Measurements from ENCODE around the gene MICOS13.

The MICOS13 gene

DNA sequence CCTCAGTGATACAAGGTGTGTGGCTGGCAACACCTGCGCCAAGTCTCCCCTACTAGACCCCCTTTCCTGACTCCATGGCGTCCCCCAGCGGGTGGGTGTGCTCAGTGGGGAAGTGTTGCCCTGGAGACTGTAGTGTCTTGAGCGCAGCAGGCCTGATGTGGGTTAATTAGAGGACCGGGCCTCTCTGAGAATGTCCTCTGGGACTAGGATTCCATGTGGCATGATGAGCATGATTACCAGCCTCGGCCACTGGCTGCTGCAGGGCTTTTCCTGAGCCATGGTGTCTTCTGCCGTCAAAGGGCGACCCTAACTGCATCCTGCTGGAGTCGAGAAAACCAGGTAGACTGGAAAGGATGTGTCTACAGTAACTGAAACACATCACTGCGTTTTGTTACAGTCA is 28.1 kb downstream of the MICOS13 start (continued):
- TF ChIP-seq ZNF221 (tag by site-specific recombination; IDR thresholded peaks at IDR 0.05; ENCODE audit: borderline replicate concordance) (no peak), ZNF157 (tag by site-specific recombination; IDR thresholded peaks at IDR 0.05) (no peak), CTCF (tag by site-specific recombination; IDR thresholded peaks at IDR 0.05) (no peak), ZNF544 (tag by site-specific recombination; IDR thresholded peaks at IDR 0.05) (no peak), ZBTB44 (tag by site-specific recombination; IDR thresholded peaks at IDR 0.05) (no peak), ZNF48 (tag by site-specific recombination; IDR thresholded peaks at IDR 0.05) (no peak), ZNF211 (tag by site-specific recombination; IDR thresholded peaks at IDR 0.05; ENCODE audit: low read depth) (no peak), SP3 (tag by site-specific recombination; IDR thresholded peaks at IDR 0.05) (no peak)
- TF ChIP-seq, protein P1, sequence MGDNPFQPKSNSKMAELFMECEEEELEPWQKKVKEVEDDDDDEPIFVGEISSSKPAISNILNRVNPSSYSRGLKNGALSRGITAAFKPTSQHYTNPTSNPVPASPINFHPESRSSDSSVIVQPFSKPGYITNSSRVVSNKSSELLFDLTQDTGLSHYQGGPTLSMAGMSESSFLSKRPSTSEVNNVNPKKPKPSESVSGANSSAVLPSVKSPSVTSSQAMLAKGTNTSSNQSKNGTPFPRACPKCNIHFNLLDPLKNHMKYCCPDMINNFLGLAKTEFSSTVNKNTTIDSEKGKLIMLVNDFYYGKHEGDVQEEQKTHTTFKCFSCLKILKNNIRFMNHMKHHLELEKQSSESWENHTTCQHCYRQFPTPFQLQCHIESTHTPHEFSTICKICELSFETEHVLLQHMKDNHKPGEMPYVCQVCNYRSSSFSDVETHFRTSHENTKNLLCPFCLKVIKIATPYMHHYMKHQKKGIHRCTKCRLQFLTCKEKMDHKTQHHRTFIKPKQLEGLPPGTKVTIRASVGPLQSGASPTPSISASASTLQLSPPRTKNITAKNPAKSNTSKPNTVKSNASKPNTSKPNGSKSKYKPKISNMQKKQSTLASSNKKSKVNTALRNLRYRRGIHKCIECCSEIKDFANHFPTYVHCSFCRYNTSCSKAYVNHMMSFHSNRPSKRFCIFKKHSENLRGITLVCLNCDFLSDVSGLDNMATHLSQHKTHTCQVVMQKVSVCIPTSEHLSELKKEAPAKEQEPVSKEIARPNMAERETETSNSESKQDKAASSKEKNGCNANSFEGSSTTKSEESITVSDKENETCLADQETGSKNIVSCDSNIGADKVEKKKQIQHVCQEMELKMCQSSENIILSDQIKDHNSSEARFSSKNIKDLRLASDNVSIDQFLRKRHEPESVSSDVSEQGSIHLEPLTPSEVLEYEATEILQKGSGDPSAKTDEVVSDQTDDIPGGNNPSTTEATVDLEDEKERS (tag by site-specific recombination; IDR thresholded peaks at IDR 0.05), result no peak

DNA sequence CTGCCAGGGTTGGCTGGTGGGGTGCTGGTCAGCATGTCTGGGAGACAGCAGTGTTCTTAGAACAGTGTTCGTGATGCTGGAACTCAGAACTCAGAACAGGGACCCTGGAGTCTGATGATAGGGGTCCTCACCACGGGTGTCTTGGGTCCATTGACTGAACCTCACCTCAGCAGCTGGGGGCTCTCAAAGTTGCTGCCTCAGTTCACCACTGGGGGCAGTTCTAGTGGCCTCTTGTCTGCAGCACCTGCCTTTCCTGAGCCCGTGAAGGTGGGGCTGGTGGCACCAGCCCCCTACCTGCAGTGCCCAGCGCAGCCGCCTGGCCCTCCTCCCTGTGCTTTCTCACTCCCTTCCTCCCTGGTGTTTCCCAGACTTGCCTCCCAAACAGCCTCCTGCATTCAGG is 29.0 kb downstream of the MICOS13 start:
- Histone ChIP-seq H3K27ac (ENCODE audit: extremely low read depth, low read depth, low read length) (no peak overlapping the region), H3K4me3 (ENCODE audit: low read depth, low read length) (no peak overlapping the region), H3K36me3 (ENCODE audit: control insufficient read depth in 2 of 2, insufficient read depth in 1 of 2, low read length in 2 of 2) (peaks cover 62 to 93% of the 10 kb centered on the region in 2 experiments), H3K9me3 (ENCODE audit: control insufficient read depth, insufficient read depth, low read depth, low read length) (no peaks in the 10 kb centered on the region), H3K4me1 (ENCODE audit: control insufficient read depth, insufficient read depth, low read length) (no peaks in the 10 kb centered on the region)
- ChIA-PET POLR2A (no interaction called here), CTCF (interaction anchor here (0.7 kb wide), 1 partner anchor 52 kb away, joined by 3 read pairs; no protein-coding TSS in a partner anchor)
- no peak for TF ChIP-seq ZNF785 (tag by site-specific recombination; IDR thresholded peaks at IDR 0.05)
- TF ChIP-seq ZNF549 (tag by site-specific recombination; IDR thresholded peaks at IDR 0.05), result no peak
- no peak for TF ChIP-seq ZNF324 (tag by site-specific recombination; IDR thresholded peaks at IDR 0.05)
- no peak for TF ChIP-seq ZNF214 (tag by site-specific recombination; IDR thresholded peaks at IDR 0.05; ENCODE audit: borderline replicate concordance)
- TF ChIP-seq INSM2 (tag by site-specific recombination; IDR thresholded peaks at IDR 0.05), result no peak
- TF ChIP-seq, protein P2, sequence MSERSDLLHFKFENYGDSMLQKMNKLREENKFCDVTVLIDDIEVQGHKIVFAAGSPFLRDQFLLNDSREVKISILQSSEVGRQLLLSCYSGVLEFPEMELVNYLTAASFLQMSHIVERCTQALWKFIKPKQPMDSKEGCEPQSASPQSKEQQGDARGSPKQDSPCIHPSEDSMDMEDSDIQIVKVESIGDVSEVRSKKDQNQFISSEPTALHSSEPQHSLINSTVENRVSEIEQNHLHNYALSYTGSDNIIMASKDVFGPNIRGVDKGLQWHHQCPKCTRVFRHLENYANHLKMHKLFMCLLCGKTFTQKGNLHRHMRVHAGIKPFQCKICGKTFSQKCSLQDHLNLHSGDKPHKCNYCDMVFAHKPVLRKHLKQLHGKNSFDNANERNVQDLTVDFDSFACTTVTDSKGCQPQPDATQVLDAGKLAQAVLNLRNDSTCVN (tag by site-specific recombination; optimal IDR thresholded peaks at IDR 0.05), result no peak
- no peak for TF ChIP-seq ZBTB20 (tag by site-specific recombination; IDR thresholded peaks at IDR 0.05)
- TF ChIP-seq, protein P3, sequence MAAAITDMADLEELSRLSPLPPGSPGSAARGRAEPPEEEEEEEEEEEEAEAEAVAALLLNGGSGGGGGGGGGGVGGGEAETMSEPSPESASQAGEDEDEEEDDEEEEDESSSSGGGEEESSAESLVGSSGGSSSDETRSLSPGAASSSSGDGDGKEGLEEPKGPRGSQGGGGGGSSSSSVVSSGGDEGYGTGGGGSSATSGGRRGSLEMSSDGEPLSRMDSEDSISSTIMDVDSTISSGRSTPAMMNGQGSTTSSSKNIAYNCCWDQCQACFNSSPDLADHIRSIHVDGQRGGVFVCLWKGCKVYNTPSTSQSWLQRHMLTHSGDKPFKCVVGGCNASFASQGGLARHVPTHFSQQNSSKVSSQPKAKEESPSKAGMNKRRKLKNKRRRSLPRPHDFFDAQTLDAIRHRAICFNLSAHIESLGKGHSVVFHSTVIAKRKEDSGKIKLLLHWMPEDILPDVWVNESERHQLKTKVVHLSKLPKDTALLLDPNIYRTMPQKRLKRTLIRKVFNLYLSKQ (tag by site-specific recombination; IDR thresholded peaks at IDR 0.05; ENCODE audit: borderline replicate concordance), result no peak
- TF ChIP-seq SP7 (tag by site-specific recombination; IDR thresholded peaks at IDR 0.05), result no peak
- no peak for TF ChIP-seq KLF10 (tag by site-specific recombination; IDR thresholded peaks at IDR 0.05)
- TF ChIP-seq ZNF354C (tag by site-specific recombination; IDR thresholded peaks at IDR 0.05; ENCODE audit: borderline replicate concordance, low read depth), result no peak
- TF ChIP-seq ZNF626 (tag by site-specific recombination; IDR thresholded peaks at IDR 0.05), result no peak
- TF ChIP-seq YY1 (tag by site-specific recombination; IDR thresholded peaks at IDR 0.05), result no peak
- no peak for TF ChIP-seq ZBTB44 (tag by site-specific recombination; IDR thresholded peaks at IDR 0.05)
- no peak for TF ChIP-seq ZNF266 (tag by site-specific recombination; IDR thresholded peaks at IDR 0.05; ENCODE audit: low read depth)
- no peak for TF ChIP-seq ZBTB7A (tag by site-specific recombination; IDR thresholded peaks at IDR 0.05; ENCODE audit: low read depth)
- no peak for TF ChIP-seq ZNF202 (tag by site-specific recombination; IDR thresholded peaks at IDR 0.05; ENCODE audit: borderline replicate concordance)

All from HEK293 (cell line).